ENCODE measurements around the gene CHORDC1. TPM values are rescaled to one million over a fixed set of nuclear protein-coding genes. Genes with fewer than 3 reads are reported as not detected.

The CHORDC1 gene
- 10 to 100 TPM; 24.3 to 51.1 (median 34.3) TPM for total RNA-seq
- polyA plus RNA-seq: 10 to 100 TPM; 22.0 to 28.6 TPM
- long read RNA-seq, donor 1, full-length matches to known transcripts: 26 of 33 reads
- long read RNA-seq, donor 1, partial matches to known transcripts: 0 of 33 reads
- long read RNA-seq, donor 1, other reads (novel, unspliced or antisense): 7 of 33 reads
- long read RNA-seq, donor 2, full-length matches to known transcripts: 14 of 28 reads
- long read RNA-seq, donor 2, partial matches to known transcripts: 14 of 28 reads
- long read RNA-seq, donor 2, other reads (novel, unspliced or antisense): 0 of 28 reads
- long read RNA-seq, donor 3, transcript CHORDC1-201 (11 exons, 2,654 nt): major isoform, 9 of 20 reads
- long read RNA-seq, donor 3, partial matches to known transcripts: 2 of 20 reads
- long read RNA-seq, donor 3, other reads (novel, unspliced or antisense): 5 of 20 reads

GRCh38 chr11:90222459-90223247, at the start of gene CHORDC1:
Gene CHORDC1 (minus strand): TSS chr11:90223049. CDS start chr11:90222954, 95 bp downstream.
- intact Hi-C loops (cut with DNase I): no loop called here
- 0 to 1% (median 0%) methylated on average over 61 to 71 of the region's 71 CpGs for WGBS, 3 donors
- H3K27ac ChIP-seq: peak within 1 kb of the TSS; percentile 81 to 98
- peak; percentile 85 to 91 (median 88) for DNase-seq
- H3K9me3 ChIP-seq: no peaks in the 10 kb centered on the region
- H3K4me1 ChIP-seq (ENCODE audit: insufficient read depth): peaks cover 3% of the 10 kb centered on the region
- no peaks in the 10 kb centered on the region for H3K36me3 ChIP-seq
- no peaks in the 10 kb centered on the region for H3K27me3 ChIP-seq
- peak; percentile 78 for TF ChIP-seq POLR2A (IDR thresholded peaks at IDR 0.05)
- TF ChIP-seq CTCF (IDR thresholded peaks at IDR 0.05): no peak
- TF ChIP-seq EP300 (IDR thresholded peaks at IDR 0.05): no peak
- peak within 1 kb of the TSS; percentile 86 for H3K4me3 ChIP-seq

- H3K27me3 ChIP-seq: no peaks in the 10 kb centered on the region
- H3K4me3 ChIP-seq: no peak overlapping the region
- intact Hi-C loops (cut with DNase I): no loop called here
- H3K4me1 ChIP-seq (ENCODE audit: insufficient read depth): no peaks in the 10 kb centered on the region
- no peak for DNase-seq
- TF ChIP-seq POLR2A (IDR thresholded peaks at IDR 0.05): no peak
- no peak for TF ChIP-seq EP300 (IDR thresholded peaks at IDR 0.05)
- no peak for TF ChIP-seq CTCF (IDR thresholded peaks at IDR 0.05)
- no peaks in the 10 kb centered on the region for H3K36me3 ChIP-seq
- 95 to 100% (median 98%) methylated on average over 1 of the region's 1 CpG for WGBS, 3 donors
- no peaks in the 10 kb centered on the region for H3K9me3 ChIP-seq
- no peak overlapping the region for H3K27ac ChIP-seq
Observed at GRCh38 chr11:90257158-90257525, 34.3 kb upstream of the CHORDC1 start.

- DNase-seq: no peak
- Histone ChIP-seq H3K27ac (no peak overlapping the region), H3K4me1 (ENCODE audit: insufficient read depth) (no peaks in the 10 kb centered on the region), H3K9me3 (no peaks in the 10 kb centered on the region), H3K27me3 (no peaks in the 10 kb centered on the region), H3K36me3 (no peaks in the 10 kb centered on the region), H3K4me3 (no peak overlapping the region)
- TF ChIP-seq POLR2A (IDR thresholded peaks at IDR 0.05): no peak
- no peak for TF ChIP-seq CTCF (IDR thresholded peaks at IDR 0.05)
- no peak for TF ChIP-seq EP300 (IDR thresholded peaks at IDR 0.05)
- 84 to 88% (median 88%) methylated on average over 8 of the region's 8 CpGs for WGBS, 3 donors
- intact Hi-C loops (cut with DNase I): no loop called here
Observed at GRCh38 chr11:90256404-90257157, 33.7 kb upstream of the CHORDC1 start.

GRCh38 chr11:90254065-90254464, 31.2 kb upstream of the CHORDC1 start:
- H3K27me3 ChIP-seq: no peaks in the 10 kb centered on the region
- intact Hi-C loops (cut with DNase I): no loop called here
- H3K27ac ChIP-seq: no peak overlapping the region
- 37 to 45% (median 42%) methylated on average over 2 of the region's 2 CpGs for WGBS, 3 donors
- TF ChIP-seq POLR2A (IDR thresholded peaks at IDR 0.05) (no peak), EP300 (IDR thresholded peaks at IDR 0.05) (no peak), CTCF (IDR thresholded peaks at IDR 0.05) (no peak)
- H3K4me3 ChIP-seq: no peak overlapping the region
- H3K36me3 ChIP-seq: no peaks in the 10 kb centered on the region
- no peaks in the 10 kb centered on the region for H3K9me3 ChIP-seq
- DNase-seq: no peak
- H3K4me1 ChIP-seq (ENCODE audit: insufficient read depth): no peaks in the 10 kb centered on the region

Data from ovary (tissue), 10 donors.